PC-9 (cell line): ENCODE data around the gene MIDN. TPM values are rescaled to one million over a fixed set of nuclear protein-coding genes. Genes with fewer than 3 reads are reported as not detected.

Source experiments
- BruUV-seq: library from RNA; stranded (reverse); fragments of 400-500 nt; replicated peaks from 2 replicates; lab custom pipeline; 2021; lab: Mats Ljungman, UMichigan
- CTCF ChIA-PET: fragments of 300-600 bp; sonication (Branson Sonifier 250); formaldehyde crosslinking; loops from one replicate; lab custom pipeline; 2022; ENCODE audit warnings: antibody characterized with exemption; lab: Charles Lee
- POLR2A ChIA-PET: fragments of 300-600 bp; sonication (Branson Sonifier 250); formaldehyde crosslinking; loops from one replicate; lab custom pipeline; 2022; ENCODE audit warnings: antibody characterized with exemption; ENCODE audit not compliant: unreplicated experiment; lab: Charles Lee
- DNase-seq, 2 experiments: peaks; one replicate each; pipeline versions ENCODE4 v3.0.0 to v3.0.0-alpha.2; 2015 to 2022; ENCODE audit warnings: mixed read lengths in 1 of 2
- H2AFZ ChIP-seq: fragments of 200-600 bp; sonication (generic); 2 replicates; pipeline ENCODE4 v1.8.1; 2017; ENCODE audit warnings: antibody characterized with exemption
- H3F3A ChIP-seq: fragments of 200-600 bp; sonication (generic); 2 replicates; pipeline ENCODE4 v1.8.1; 2017; ENCODE audit warnings: antibody characterized with exemption, mild to moderate bottlenecking, low read depth; ENCODE audit not compliant: insufficient read depth
- H3K27ac ChIP-seq: fragments of 200-600 bp; sonication (generic); 2 replicates; pipeline ENCODE4 v1.6.1; 2016; ENCODE audit warnings: mixed run types
- H3K27me3 ChIP-seq: fragments of 200-600 bp; sonication (generic); 2 replicates; pipeline ENCODE4 v1.6.1; 2016; ENCODE audit warnings: low read depth, mixed run types; ENCODE audit not compliant: insufficient read depth
- H3K36me3 ChIP-seq: fragments of 200-600 bp; sonication (generic); 2 replicates; pipeline ENCODE4 v1.6.1; 2016; ENCODE audit warnings: low read depth, mixed run types
- H3K4me1 ChIP-seq: fragments of 200-600 bp; sonication (generic); replicated peaks from 2 replicates; pipeline ENCODE4 v1.6.1; 2016; ENCODE audit warnings: mixed run types; ENCODE audit not compliant: insufficient read depth
- H3K4me2 ChIP-seq: fragments of 200-600 bp; sonication (generic); 2 replicates; pipeline ENCODE4 v1.6.1; 2017; ENCODE audit warnings: mixed run types
- H3K4me3 ChIP-seq: fragments of 200-600 bp; sonication (generic); 2 replicates; pipeline ENCODE4 v1.6.1; 2016; ENCODE audit warnings: mixed run types
- H3K79me2 ChIP-seq: fragments of 200-600 bp; sonication (generic); 2 replicates; pipeline ENCODE4 v1.6.1; 2017; ENCODE audit warnings: low read depth, mixed run types
- H3K9me2 ChIP-seq: fragments of 200-600 bp; sonication (generic); 2 replicates; pipeline ENCODE4 v1.8.1; 2017; ENCODE audit warnings: mild to moderate bottlenecking; ENCODE audit not compliant: insufficient read depth
- H3K9me3 ChIP-seq: fragments of 200-600 bp; sonication (generic); 2 replicates; pipeline ENCODE4 v1.8.1; 2016; ENCODE audit warnings: low read depth; ENCODE audit not compliant: insufficient read depth
- H4K20me1 ChIP-seq: fragments of 200-600 bp; sonication (generic); 2 replicates; pipeline ENCODE4 v1.8.1; 2017; ENCODE audit not compliant: insufficient read depth
- EZH2 ChIP-seq: fragments of 200-600 bp; sonication (generic); IDR thresholded peaks from 2 replicates; pipeline ENCODE4 v1.8.0; 2017; ENCODE audit warnings: antibody characterized with exemption, low read depth
- intact Hi-C: fragments of 100-400 bp; cut with micrococcal nuclease; formaldehyde crosslinking; loops from one replicate; pipeline ENCODE4 v1.10.0; 2022; ENCODE audit not compliant: unreplicated experiment
- total RNA-seq: library from RNA; stranded (reverse); gene quantifications from 2 replicates; pipeline ENCODE4 v1.2.3, GENCODE V29; 2021
- TF ChIP-seq, protein P1 (sequence below): fragments of 200-600 bp; sonication (generic); conservative IDR thresholded peaks from 2 replicates; pipeline ENCODE4 v1.6.1; 2017; ENCODE audit warnings: mixed run types, antibody characterized with exemption, mild to moderate bottlenecking, moderate library complexity

The MIDN gene
- total RNA-seq, 1 experiment from 2014 or later: 61.4 TPM

DNA sequence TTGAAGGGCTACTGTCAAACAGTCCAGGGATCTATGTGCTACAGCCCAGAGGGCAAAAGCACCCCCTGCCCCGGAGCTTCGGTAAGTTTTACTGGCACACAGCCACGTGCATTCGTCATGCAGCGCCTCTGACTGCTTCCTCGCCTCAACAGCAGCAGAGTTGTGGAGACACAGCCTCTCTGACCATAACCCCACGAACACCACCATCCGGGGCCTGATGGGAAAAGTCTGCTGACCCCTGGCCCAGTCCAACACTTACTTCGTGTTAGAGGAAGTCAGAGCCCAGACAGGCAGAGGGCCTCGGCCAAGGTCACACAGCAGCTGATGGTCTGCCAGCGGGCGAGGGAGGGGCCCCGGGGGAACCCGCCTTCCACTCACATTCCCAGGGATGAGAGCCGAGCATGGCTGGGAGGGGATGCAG is 15.7 kb upstream of the MIDN start:
- no peaks in the 10 kb centered on the region for H3K9me3 ChIP-seq
- H3K4me3 ChIP-seq: no peak overlapping the region
- no peaks in the 10 kb centered on the region for H3K79me2 ChIP-seq
- no peak overlapping the region for H3K27ac ChIP-seq
- TF ChIP-seq, protein P1, sequence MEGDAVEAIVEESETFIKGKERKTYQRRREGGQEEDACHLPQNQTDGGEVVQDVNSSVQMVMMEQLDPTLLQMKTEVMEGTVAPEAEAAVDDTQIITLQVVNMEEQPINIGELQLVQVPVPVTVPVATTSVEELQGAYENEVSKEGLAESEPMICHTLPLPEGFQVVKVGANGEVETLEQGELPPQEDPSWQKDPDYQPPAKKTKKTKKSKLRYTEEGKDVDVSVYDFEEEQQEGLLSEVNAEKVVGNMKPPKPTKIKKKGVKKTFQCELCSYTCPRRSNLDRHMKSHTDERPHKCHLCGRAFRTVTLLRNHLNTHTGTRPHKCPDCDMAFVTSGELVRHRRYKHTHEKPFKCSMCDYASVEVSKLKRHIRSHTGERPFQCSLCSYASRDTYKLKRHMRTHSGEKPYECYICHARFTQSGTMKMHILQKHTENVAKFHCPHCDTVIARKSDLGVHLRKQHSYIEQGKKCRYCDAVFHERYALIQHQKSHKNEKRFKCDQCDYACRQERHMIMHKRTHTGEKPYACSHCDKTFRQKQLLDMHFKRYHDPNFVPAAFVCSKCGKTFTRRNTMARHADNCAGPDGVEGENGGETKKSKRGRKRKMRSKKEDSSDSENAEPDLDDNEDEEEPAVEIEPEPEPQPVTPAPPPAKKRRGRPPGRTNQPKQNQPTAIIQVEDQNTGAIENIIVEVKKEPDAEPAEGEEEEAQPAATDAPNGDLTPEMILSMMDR: no peak
- TF ChIP-seq EZH2: no peak
- no peaks in the 10 kb centered on the region for H4K20me1 ChIP-seq
- ChIA-PET CTCF (interaction anchor here (0.5 to 0.6 kb wide), 2 partner anchors 66 to 119 kb away, joined by 3 to 6 read pairs; no protein-coding TSS in a partner anchor), POLR2A (interaction anchor here (0.5 kb wide), 1 partner anchor 9 kb away, joined by 3 read pairs; the partner anchor contains the start of gene ATP5F1D)
- H3K36me3 ChIP-seq: no peaks in the 10 kb centered on the region
- H3K4me2 ChIP-seq: no peak overlapping the region
- intact Hi-C loops: no loop called here
- H3K4me1 ChIP-seq: 0 out of 2 replicates have a peak, but pooled peaks cover 6% of the 10 kb centered on the region
- DNase-seq: no peak
- no TSS peak for BruUV-seq
- H2AFZ ChIP-seq: no peak overlapping the region
- no peaks in the 10 kb centered on the region for H3K27me3 ChIP-seq
- H3F3A ChIP-seq: peaks cover 9% of the 10 kb centered on the region
- H3K9me2 ChIP-seq: no peaks in the 10 kb centered on the region

DNA sequence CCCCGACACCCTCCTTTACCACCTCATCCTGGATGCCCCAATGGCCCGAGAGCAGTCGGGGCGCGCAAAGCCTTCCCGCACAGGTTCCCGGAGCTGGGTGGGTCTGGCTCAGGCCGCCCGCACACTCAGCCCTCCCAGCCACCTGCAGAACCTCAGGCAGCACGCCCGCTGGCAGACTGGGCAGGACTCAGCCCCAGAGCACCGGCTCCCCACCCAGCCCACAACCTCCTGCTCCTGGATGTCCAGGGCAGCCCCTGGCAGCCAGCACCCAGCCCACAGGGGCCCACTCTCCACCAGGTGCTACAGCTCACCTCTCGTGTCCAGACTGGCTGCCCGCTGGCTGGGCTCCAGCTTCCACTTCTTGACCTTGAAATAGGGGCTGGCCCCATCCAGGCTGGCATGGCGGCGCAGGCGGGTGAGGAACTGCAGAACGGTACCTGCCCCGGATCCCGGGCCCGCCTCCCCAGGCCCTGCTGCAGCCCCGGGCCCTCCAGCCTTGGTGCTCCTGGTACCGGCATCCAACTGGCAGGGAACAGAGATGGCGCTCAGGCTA is 15.2 kb upstream of the MIDN start:
- Histone ChIP-seq H3K4me3 (no peak overlapping the region), H3K9me2 (no peaks in the 10 kb centered on the region), H3K27me3 (no peaks in the 10 kb centered on the region), H3K4me1 (0 out of 2 replicates have a peak, but pooled peaks cover 6% of the 10 kb centered on the region), H3K9me3 (no peaks in the 10 kb centered on the region), H3K4me2 (no peak overlapping the region), H3K36me3 (no peaks in the 10 kb centered on the region), H3K79me2 (no peaks in the 10 kb centered on the region), H4K20me1 (no peaks in the 10 kb centered on the region), H2AFZ (no peak overlapping the region), H3F3A (peaks cover 9% of the 10 kb centered on the region), H3K27ac (no peak overlapping the region)
- POLR2A ChIA-PET: interaction anchor here (0.5 kb wide), 1 partner anchor 8 kb away, joined by 3 read pairs; the partner anchor contains the start of gene ATP5F1D
- no peak for DNase-seq
- TF ChIP-seq, protein P1: no peak
- TF ChIP-seq EZH2: no peak
- CTCF ChIA-PET: interaction anchor here (0.6 kb wide), 1 partner anchor 67 kb away, joined by 3 read pairs; no protein-coding TSS in a partner anchor
- BruUV-seq: no TSS peak
- intact Hi-C loops: no loop called here

DNA sequence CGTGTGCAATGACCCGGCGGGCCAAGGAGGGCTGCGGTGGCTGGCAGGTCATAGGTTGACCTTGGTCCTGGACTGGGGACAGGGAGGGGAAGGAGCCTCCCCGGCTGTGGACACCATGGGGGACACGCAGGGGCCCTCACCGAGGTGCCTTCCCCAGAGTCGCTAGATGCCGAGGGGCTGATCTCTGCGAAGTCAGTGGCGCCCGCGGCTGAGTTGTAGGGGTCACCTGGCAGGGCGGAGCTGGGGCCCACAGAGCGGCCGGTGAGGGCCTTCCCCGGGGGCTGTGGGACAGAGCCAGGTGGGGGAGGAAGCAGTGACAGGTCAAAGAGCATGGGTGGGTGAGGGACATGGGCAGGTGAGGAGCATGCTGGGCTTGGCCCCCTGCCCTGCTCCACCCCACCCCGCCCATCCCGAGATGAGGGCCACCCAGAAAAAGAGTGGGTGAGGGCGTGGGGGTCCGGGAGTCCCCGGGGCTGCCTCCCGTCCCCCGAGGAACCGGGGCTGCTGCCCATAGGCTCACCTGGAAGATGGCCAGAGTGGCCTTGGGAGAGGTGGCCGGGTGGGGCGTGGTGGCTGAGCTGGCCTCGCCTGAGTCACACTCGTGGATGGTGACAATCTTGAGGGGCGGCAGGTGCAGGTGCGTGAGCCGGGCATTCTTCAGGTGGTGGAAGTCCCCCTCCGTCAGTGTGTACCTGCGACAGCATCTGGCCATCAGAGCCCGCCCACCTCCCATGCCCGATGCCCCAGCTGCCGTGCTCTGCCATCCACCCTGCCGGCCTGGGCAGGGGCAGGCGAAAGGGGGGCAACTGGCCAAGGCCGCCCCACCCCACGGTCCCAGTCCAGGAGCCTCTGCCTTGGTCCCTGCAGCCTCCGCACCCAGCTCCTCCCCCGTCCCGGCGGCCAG is 14.1 kb upstream of the MIDN start:
- TF ChIP-seq EZH2: no peak
- TF ChIP-seq, protein P1: no peak
- no peak for DNase-seq
- peaks cover 20% of the 10 kb centered on the region for H3F3A ChIP-seq
- H3K27ac ChIP-seq: no peak overlapping the region
- H3K4me2 ChIP-seq: no peak overlapping the region
- no peak overlapping the region for H2AFZ ChIP-seq
- intact Hi-C loops: no loop called here
- no peaks in the 10 kb centered on the region for H3K79me2 ChIP-seq
- no peaks in the 10 kb centered on the region for H4K20me1 ChIP-seq
- H3K4me1 ChIP-seq: 0 out of 2 replicates have a peak, but pooled peaks cover 6% of the 10 kb centered on the region
- H3K36me3 ChIP-seq: no peaks in the 10 kb centered on the region
- no TSS peak for BruUV-seq
- ChIA-PET POLR2A (no interaction called here), CTCF (no interaction called here)
- H3K9me3 ChIP-seq: no peaks in the 10 kb centered on the region
- H3K27me3 ChIP-seq: no peaks in the 10 kb centered on the region
- no peak overlapping the region for H3K4me3 ChIP-seq
- no peaks in the 10 kb centered on the region for H3K9me2 ChIP-seq
